Measurements from ENCODE around the gene ZBTB38. TPM values are rescaled to one million over a fixed set of nuclear protein-coding genes. Genes with fewer than 3 reads are reported as not detected.

The ZBTB38 gene
- total and polyA plus RNA-seq, 2 of the 13 experiments (the other 11 are each of a cell fraction or from before 2014, with no cell fraction given), result 26.8 to 51.7 TPM

DNA sequence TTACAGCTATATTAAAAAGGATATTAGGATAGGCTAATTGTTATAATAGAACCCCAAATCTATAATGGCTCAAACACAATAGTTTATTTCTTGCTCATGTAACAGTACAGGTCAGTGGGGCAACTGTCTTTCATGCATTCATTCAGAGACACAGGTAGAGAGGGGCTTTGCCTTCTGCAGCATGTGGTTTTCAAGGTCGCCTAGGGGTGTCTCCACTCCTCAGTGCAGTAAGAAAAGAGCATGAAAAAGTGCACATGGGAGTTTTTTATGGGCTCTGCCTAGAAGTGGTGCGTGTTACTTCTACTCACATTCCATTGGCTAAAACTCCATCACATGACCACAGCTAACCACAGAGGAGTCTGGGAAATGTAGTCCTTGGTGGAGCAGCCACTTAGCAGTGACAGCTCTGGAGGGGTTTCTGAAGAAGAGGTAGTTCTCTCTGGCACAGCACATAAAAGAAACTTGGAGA is 1.8 kb downstream of the ZBTB38 start (continued):
- TF ChIP-seq ZNF550 (CRISPR knock-in tag; IDR thresholded peaks at IDR 0.05; ENCODE audit: borderline replicate concordance), result no peak
- TF ChIP-seq, protein P1, sequence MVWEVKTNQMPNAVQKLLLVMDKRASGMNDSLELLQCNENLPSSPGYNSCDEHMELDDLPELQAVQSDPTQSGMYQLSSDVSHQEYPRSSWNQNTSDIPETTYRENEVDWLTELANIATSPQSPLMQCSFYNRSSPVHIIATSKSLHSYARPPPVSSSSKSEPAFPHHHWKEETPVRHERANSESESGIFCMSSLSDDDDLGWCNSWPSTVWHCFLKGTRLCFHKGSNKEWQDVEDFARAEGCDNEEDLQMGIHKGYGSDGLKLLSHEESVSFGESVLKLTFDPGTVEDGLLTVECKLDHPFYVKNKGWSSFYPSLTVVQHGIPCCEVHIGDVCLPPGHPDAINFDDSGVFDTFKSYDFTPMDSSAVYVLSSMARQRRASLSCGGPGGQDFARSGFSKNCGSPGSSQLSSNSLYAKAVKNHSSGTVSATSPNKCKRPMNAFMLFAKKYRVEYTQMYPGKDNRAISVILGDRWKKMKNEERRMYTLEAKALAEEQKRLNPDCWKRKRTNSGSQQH (CRISPR knock-in tag; IDR thresholded peaks at IDR 0.05; ENCODE audit: low read depth), result no peak
- TF ChIP-seq, protein P2, sequence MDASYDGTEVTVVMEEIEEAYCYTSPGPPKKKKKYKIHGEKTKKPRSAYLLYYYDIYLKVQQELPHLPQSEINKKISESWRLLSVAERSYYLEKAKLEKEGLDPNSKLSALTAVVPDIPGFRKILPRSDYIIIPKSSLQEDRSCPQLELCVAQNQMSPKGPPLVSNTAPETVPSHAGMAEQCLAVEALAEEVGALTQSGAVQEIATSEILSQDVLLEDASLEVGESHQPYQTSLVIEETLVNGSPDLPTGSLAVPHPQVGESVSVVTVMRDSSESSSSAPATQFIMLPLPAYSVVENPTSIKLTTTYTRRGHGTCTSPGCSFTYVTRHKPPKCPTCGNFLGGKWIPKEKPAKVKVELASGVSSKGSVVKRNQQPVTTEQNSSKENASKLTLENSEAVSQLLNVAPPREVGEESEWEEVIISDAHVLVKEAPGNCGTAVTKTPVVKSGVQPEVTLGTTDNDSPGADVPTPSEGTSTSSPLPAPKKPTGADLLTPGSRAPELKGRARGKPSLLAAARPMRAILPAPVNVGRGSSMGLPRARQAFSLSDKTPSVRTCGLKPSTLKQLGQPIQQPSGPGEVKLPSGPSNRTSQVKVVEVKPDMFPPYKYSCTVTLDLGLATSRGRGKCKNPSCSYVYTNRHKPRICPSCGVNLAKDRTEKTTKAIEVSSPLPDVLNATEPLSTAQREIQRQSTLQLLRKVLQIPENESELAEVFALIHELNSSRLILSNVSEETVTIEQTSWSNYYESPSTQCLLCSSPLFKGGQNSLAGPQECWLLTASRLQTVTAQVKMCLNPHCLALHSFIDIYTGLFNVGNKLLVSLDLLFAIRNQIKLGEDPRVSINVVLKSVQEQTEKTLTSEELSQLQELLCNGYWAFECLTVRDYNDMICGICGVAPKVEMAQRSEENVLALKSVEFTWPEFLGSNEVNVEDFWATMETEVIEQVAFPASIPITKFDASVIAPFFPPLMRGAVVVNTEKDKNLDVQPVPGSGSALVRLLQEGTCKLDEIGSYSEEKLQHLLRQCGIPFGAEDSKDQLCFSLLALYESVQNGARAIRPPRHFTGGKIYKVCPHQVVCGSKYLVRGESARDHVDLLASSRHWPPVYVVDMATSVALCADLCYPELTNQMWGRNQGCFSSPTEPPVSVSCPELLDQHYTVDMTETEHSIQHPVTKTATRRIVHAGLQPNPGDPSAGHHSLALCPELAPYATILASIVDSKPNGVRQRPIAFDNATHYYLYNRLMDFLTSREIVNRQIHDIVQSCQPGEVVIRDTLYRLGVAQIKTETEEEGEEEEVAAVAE (CRISPR knock-in tag; IDR thresholded peaks at IDR 0.05; ENCODE audit: borderline replicate concordance), result peak; percentile 56; the same call in 1 of the 2 replicates
- no peak for TF ChIP-seq SMAD1 (CRISPR knock-in tag; IDR thresholded peaks at IDR 0.05; ENCODE audit: borderline replicate concordance, low read depth)
- TF ChIP-seq, protein P3, sequence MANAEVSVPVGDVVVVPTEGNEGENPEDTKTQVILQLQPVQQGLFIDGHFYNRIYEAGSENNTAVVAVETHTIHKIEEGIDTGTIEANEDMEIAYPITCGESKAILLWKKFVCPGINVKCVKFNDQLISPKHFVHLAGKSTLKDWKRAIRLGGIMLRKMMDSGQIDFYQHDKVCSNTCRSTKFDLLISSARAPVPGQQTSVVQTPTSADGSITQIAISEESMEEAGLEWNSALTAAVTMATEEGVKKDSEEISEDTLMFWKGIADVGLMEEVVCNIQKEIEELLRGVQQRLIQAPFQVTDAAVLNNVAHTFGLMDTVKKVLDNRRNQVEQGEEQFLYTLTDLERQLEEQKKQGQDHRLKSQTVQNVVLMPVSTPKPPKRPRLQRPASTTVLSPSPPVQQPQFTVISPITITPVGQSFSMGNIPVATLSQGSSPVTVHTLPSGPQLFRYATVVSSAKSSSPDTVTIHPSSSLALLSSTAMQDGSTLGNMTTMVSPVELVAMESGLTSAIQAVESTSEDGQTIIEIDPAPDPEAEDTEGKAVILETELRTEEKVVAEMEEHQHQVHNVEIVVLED (CRISPR knock-in tag; IDR thresholded peaks at IDR 0.05; ENCODE audit: borderline replicate concordance), result peak; percentile 43; the same call in 1 of the 2 replicates
- TF ChIP-seq ATF7 (IDR thresholded peaks at IDR 0.05), result no peak
- no peak for TF ChIP-seq ATF7 (CRISPR knock-in tag; IDR thresholded peaks at IDR 0.05)
- TF ChIP-seq ZNF225 (CRISPR knock-in tag; IDR thresholded peaks at IDR 0.05), result no peak
- TF ChIP-seq REPIN1 (CRISPR knock-in tag; IDR thresholded peaks at IDR 0.05; ENCODE audit: borderline replicate concordance, low read depth), result no peak; the same call in 1 of the 2 replicates
- TF ChIP-seq ZNF562 (CRISPR knock-in tag; IDR thresholded peaks at IDR 0.05; ENCODE audit: borderline replicate concordance), result no peak
- TF ChIP-seq, protein P4, sequence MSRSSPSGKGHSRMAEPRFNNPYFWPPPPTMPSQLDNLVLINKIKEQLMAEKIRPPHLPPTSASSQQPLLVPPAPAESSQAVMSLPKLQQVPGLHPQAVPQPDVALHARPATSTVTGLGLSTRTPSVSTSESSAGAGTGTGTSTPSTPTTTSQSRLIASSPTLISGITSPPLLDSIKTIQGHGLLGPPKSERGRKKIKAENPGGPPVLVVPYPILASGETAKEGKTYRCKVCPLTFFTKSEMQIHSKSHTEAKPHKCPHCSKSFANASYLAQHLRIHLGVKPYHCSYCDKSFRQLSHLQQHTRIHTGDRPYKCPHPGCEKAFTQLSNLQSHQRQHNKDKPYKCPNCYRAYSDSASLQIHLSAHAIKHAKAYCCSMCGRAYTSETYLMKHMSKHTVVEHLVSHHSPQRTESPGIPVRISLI (CRISPR knock-in tag; IDR thresholded peaks at IDR 0.05; ENCODE audit: borderline replicate concordance), result peak; percentile 89
- no peak for TF ChIP-seq SP4 (CRISPR knock-in tag; IDR thresholded peaks at IDR 0.05)
- TF ChIP-seq GPN1 (CRISPR knock-in tag; IDR thresholded peaks at IDR 0.05; ENCODE audit: borderline replicate concordance), result no peak
- TF ChIP-seq, protein P5, sequence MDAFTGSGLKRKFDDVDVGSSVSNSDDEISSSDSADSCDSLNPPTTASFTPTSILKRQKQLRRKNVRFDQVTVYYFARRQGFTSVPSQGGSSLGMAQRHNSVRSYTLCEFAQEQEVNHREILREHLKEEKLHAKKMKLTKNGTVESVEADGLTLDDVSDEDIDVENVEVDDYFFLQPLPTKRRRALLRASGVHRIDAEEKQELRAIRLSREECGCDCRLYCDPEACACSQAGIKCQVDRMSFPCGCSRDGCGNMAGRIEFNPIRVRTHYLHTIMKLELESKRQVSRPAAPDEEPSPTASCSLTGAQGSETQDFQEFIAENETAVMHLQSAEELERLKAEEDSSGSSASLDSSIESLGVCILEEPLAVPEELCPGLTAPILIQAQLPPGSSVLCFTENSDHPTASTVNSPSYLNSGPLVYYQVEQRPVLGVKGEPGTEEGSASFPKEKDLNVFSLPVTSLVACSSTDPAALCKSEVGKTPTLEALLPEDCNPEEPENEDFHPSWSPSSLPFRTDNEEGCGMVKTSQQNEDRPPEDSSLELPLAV (CRISPR knock-in tag; conservative IDR thresholded peaks at IDR 0.05; ENCODE audit: low read depth), result no peak
- no peak for TF ChIP-seq ZNF570 (CRISPR knock-in tag; IDR thresholded peaks at IDR 0.05; ENCODE audit: borderline replicate concordance)
- TF ChIP-seq HNRNPUL1 (IDR thresholded peaks at IDR 0.05; ENCODE audit: low read depth, low read length), result no peak
- peak; percentile 26; the same call in 1 of the 2 replicates for TF ChIP-seq ELF3 (CRISPR knock-in tag; IDR thresholded peaks at IDR 0.05)

Measured in HepG2 (cell line).